ENCODE results near the gene SRF.

The SRF gene

DNA sequence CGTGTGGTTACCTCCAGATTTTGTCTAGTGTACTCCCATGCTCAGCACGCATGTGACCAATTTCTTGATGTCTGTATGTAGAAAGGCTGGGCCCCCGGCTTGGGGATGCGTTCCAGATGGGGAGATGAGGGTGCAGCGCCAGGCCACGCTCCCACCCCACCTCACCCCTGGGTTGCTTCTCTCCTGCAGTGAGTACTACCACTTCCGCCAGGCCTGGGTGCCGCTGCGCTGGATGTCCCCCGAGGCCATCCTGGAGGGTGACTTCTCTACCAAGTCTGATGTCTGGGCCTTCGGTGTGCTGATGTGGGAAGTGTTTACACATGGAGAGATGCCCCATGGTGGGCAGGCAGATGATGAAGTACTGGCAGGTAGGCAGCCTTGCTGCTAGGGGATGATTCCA, 11.5 kb upstream of the SRF start:
- Histone ChIP-seq H4K20me1 (ENCODE audit: insufficient read depth, low read length, poor library complexity, severe bottlenecking) (no peaks in the 10 kb centered on the region), H3K79me2 (ENCODE audit: insufficient read depth, low read length) (no peaks in the 10 kb centered on the region), H2AFZ (ENCODE audit: low read length) (no peak overlapping the region), H3K4me3 (ENCODE audit: low read length, poor library complexity, severe bottlenecking) (no peak overlapping the region), H3K4me1 (ENCODE audit: insufficient read depth, low read length, poor library complexity, severe bottlenecking) (no peaks in the 10 kb centered on the region), H3K4me2 (ENCODE audit: low read depth, low read length, poor library complexity, severe bottlenecking) (no peak overlapping the region), H3K36me3 (ENCODE audit: insufficient read depth, low read length) (peaks cover 16% of the 10 kb centered on the region; the same call in 1 of the 2 replicates), H3K27me3 (ENCODE audit: insufficient read depth, low read length, poor library complexity, severe bottlenecking) (no peaks in the 10 kb centered on the region), H3K9me2 (replicated peaks; ENCODE audit: low read depth, low read length) (no peaks in the 10 kb centered on the region), H3K9me3 (ENCODE audit: insufficient read depth, low read depth, low read length) (no peaks in the 10 kb centered on the region), H3K9ac (ENCODE audit: low read depth, low read length, poor library complexity, severe bottlenecking) (no peak overlapping the region), H3F3A (ENCODE audit: low read depth) (0 out of 2 replicates have a peak, but pooled peaks cover 2% of the 10 kb centered on the region)
- TF ChIP-seq, protein P1, sequence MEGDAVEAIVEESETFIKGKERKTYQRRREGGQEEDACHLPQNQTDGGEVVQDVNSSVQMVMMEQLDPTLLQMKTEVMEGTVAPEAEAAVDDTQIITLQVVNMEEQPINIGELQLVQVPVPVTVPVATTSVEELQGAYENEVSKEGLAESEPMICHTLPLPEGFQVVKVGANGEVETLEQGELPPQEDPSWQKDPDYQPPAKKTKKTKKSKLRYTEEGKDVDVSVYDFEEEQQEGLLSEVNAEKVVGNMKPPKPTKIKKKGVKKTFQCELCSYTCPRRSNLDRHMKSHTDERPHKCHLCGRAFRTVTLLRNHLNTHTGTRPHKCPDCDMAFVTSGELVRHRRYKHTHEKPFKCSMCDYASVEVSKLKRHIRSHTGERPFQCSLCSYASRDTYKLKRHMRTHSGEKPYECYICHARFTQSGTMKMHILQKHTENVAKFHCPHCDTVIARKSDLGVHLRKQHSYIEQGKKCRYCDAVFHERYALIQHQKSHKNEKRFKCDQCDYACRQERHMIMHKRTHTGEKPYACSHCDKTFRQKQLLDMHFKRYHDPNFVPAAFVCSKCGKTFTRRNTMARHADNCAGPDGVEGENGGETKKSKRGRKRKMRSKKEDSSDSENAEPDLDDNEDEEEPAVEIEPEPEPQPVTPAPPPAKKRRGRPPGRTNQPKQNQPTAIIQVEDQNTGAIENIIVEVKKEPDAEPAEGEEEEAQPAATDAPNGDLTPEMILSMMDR (conservative IDR thresholded peaks at IDR 0.05; ENCODE audit: low read length), result no peak
- TF ChIP-seq EZH2phosphoT487 (IDR thresholded peaks at IDR 0.05; ENCODE audit: borderline replicate concordance), result no peak

DNA sequence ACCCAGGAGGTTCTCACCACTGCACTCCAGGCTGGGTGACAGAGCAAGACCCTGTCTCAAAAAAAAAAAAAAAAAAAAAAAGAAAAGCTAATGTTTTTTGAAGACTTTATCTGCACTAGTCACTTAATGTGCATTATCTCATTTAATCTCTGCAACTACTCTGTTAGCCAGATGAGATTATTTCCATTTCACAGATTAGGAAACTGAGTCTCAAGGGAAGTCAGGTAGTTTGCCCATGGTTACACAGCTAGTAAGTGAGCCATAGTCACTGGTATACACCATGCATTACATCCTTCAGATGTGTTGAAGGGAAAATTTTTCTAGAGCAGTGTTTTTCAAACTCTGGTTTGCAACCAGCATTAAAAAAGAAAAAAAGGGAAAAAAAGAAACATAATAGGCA, 7.2 kb upstream of the SRF start:
- TF ChIP-seq, protein P1 (conservative IDR thresholded peaks at IDR 0.05; ENCODE audit: low read length), result no peak
- no peak for TF ChIP-seq EZH2phosphoT487 (IDR thresholded peaks at IDR 0.05; ENCODE audit: borderline replicate concordance)
- Histone ChIP-seq H3K9me3 (ENCODE audit: insufficient read depth, low read depth, low read length) (no peaks in the 10 kb centered on the region), H3K36me3 (ENCODE audit: insufficient read depth, low read length) (peaks cover 16% of the 10 kb centered on the region; the same call in 1 of the 2 replicates), H2AFZ (ENCODE audit: low read length) (no peak overlapping the region), H3K79me2 (ENCODE audit: insufficient read depth, low read length) (no peaks in the 10 kb centered on the region), H3K9me2 (replicated peaks; ENCODE audit: low read depth, low read length) (no peaks in the 10 kb centered on the region), H3K4me3 (ENCODE audit: low read length, poor library complexity, severe bottlenecking) (no peak overlapping the region), H3F3A (ENCODE audit: low read depth) (peaks cover 6% of the 10 kb centered on the region; the same call in 1 of the 2 replicates), H4K20me1 (ENCODE audit: insufficient read depth, low read length, poor library complexity, severe bottlenecking) (no peaks in the 10 kb centered on the region), H3K4me1 (ENCODE audit: insufficient read depth, low read length, poor library complexity, severe bottlenecking) (no peaks in the 10 kb centered on the region), H3K9ac (ENCODE audit: low read depth, low read length, poor library complexity, severe bottlenecking) (no peak overlapping the region), H3K27me3 (ENCODE audit: insufficient read depth, low read length, poor library complexity, severe bottlenecking) (no peaks in the 10 kb centered on the region), H3K4me2 (ENCODE audit: low read depth, low read length, poor library complexity, severe bottlenecking) (no peak overlapping the region)

DNA sequence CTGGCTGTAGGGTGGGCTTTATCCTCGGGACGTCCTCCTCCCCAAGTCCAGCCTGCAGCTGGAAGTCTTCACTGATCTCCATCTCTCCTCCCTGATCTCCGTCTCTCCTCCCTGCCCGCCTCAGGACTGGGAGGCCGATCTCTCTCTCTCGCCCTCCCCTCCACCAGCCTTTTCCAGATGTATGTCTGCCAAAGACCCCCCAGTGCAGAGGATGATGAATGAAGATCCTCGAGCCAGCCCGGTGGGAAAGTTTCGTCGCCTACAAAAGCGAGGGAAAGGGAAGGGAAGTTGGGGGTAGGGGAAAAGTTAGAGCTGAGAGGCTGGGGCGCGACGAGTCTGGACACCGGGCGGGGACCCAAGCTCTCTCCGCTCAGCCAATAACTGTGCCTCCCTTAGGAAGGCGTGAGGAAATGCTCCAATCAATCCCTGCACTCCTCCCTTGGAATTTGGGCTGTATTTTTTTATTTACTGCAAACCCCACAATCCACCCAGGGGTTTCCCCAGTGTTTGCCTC, 595 bp upstream of the SRF start:
- peaks cover 31% of the 10 kb centered on the region for H3K4me1 ChIP-seq (ENCODE audit: insufficient read depth, low read length, poor library complexity, severe bottlenecking)
- H3F3A ChIP-seq (ENCODE audit: low read depth), result peaks cover 4% of the 10 kb centered on the region; the same call in 1 of the 2 replicates
- no peaks in the 10 kb centered on the region for H3K9me3 ChIP-seq (ENCODE audit: insufficient read depth, low read depth, low read length)
- peak overlapping the region; percentile 87 for H3K4me2 ChIP-seq (ENCODE audit: low read depth, low read length, poor library complexity, severe bottlenecking)
- H3K36me3 ChIP-seq (ENCODE audit: insufficient read depth, low read length), result peaks cover 6% of the 10 kb centered on the region; the same call in 1 of the 2 replicates
- TF ChIP-seq, protein P1 (conservative IDR thresholded peaks at IDR 0.05; ENCODE audit: low read length), result no peak
- no peak for TF ChIP-seq EZH2phosphoT487 (IDR thresholded peaks at IDR 0.05; ENCODE audit: borderline replicate concordance)
- peak overlapping the region; percentile 84 for H3K4me3 ChIP-seq (ENCODE audit: low read length, poor library complexity, severe bottlenecking)
- H3K9ac ChIP-seq (ENCODE audit: low read depth, low read length, poor library complexity, severe bottlenecking), result peak overlapping the region; percentile 85
- no peaks in the 10 kb centered on the region for H3K27me3 ChIP-seq (ENCODE audit: insufficient read depth, low read length, poor library complexity, severe bottlenecking)
- H2AFZ ChIP-seq (ENCODE audit: low read length), result peak overlapping the region; percentile 82
- no peaks in the 10 kb centered on the region for H3K9me2 ChIP-seq (replicated peaks; ENCODE audit: low read depth, low read length)
- peaks cover 31% of the 10 kb centered on the region for H4K20me1 ChIP-seq (ENCODE audit: insufficient read depth, low read length, poor library complexity, severe bottlenecking)
- peaks cover 34% of the 10 kb centered on the region for H3K79me2 ChIP-seq (ENCODE audit: insufficient read depth, low read length)
